ENCODE measurements around the gene HDAC8. TPM values are rescaled to one million over a fixed set of nuclear protein-coding genes. Genes with fewer than 3 reads are reported as not detected.
"Not testable (repeated sequence)": the region's sequence is repeated elsewhere in the genome, so short reads cannot be mapped to it uniquely, and the experiment has no call there.

HDAC8 gene
- total RNA-seq, 1 experiment from 2014 or later = 26.2 TPM

DNA sequence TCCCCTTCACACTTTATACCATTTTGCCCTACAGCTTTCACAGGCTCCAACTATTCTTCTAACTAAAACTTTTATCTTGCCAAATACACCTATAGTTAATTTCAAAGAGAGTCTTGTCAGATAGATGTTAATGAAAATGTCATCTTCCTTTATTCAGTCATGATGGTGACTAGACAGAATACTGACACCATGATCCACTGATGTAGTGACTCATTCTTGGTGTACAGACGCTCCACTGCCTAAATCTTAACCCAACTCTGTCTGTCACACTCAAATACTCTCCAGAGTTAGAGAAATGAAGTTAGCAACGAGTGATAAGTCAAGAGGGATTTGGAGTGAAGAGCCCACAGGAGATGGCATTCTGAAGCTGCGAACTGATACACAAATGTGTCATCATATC lies 32.1 kb upstream of the HDAC8 start:
- DNase-seq = no peak
- H3K9me3 Mint-ChIP-seq (ENCODE audit: unreplicated experiment) = no peaks in the 10 kb centered on the region
- ChIA-PET POLR2A (no interaction called here), CTCF (no interaction called here)
- no peaks in the 10 kb centered on the region for H3K27me3 Mint-ChIP-seq (ENCODE audit: insufficient read depth, unreplicated experiment)
- Histone ChIP-seq H3K27me3 (replicated peaks; ENCODE audit: control insufficient read depth, insufficient read depth, low read length) (no peaks in the 10 kb centered on the region), H3K4me1 (no peaks in the 10 kb centered on the region), H3K9me3 (no peaks in the 10 kb centered on the region), H3K36me3 (ENCODE audit: control insufficient read depth, insufficient read depth, low read length) (no peaks in the 10 kb centered on the region), H3K4me3 (ENCODE audit: low read depth, low read length) (no peak overlapping the region)
- BruUV-seq (replicated peaks) = no TSS peak
- H3K36me3 Mint-ChIP-seq (ENCODE audit: insufficient read depth, unreplicated experiment) = peaks cover 5% of the 10 kb centered on the region
- TF ChIP-seq, protein P1, sequence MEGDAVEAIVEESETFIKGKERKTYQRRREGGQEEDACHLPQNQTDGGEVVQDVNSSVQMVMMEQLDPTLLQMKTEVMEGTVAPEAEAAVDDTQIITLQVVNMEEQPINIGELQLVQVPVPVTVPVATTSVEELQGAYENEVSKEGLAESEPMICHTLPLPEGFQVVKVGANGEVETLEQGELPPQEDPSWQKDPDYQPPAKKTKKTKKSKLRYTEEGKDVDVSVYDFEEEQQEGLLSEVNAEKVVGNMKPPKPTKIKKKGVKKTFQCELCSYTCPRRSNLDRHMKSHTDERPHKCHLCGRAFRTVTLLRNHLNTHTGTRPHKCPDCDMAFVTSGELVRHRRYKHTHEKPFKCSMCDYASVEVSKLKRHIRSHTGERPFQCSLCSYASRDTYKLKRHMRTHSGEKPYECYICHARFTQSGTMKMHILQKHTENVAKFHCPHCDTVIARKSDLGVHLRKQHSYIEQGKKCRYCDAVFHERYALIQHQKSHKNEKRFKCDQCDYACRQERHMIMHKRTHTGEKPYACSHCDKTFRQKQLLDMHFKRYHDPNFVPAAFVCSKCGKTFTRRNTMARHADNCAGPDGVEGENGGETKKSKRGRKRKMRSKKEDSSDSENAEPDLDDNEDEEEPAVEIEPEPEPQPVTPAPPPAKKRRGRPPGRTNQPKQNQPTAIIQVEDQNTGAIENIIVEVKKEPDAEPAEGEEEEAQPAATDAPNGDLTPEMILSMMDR (IDR thresholded peaks at IDR 0.05; ENCODE audit: insufficient read depth in 1 of 2, low read depth in 1 of 2, low read length in 1 of 2, severe bottlenecking in 1 of 2, unreplicated experiment in 1 of 2) = no peak
- no peak overlapping the region for H3K27ac Mint-ChIP-seq (ENCODE audit: unreplicated experiment)
- no peak overlapping the region for H3K4me3 Mint-ChIP-seq (ENCODE audit: unreplicated experiment)
- intact Hi-C loops (cut with micrococcal nuclease; ENCODE audit: unreplicated experiment) = no loop called here
- no peaks in the 10 kb centered on the region for H3K4me1 Mint-ChIP-seq (ENCODE audit: low read depth, unreplicated experiment)

DNA sequence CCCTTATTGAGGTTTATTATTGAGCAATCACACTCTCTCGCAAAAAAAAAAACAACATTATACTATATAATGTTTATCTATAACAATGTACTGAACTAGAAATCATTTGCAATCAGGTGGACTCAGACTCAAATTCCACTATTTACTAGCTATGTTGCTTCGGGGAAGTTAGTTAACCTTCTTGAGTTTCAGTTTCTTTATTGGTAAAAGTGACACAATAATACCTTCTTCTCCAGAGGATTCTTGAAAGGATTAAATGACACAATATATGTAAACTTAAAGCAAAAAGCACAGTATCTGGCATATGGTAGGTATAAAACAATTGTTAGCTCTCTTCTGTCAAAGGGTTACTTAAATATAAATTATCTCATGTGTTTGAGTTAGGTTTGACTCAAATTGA lies 31.5 kb upstream of the HDAC8 start:
- Histone ChIP-seq H3K27me3 (replicated peaks; ENCODE audit: control insufficient read depth, insufficient read depth, low read length) (no peaks in the 10 kb centered on the region), H3K9me3 (no peaks in the 10 kb centered on the region), H3K36me3 (ENCODE audit: control insufficient read depth, insufficient read depth, low read length) (no peaks in the 10 kb centered on the region), H3K4me1 (no peaks in the 10 kb centered on the region), H3K4me3 (ENCODE audit: low read depth, low read length) (no peak overlapping the region)
- no peak overlapping the region for H3K27ac Mint-ChIP-seq (ENCODE audit: unreplicated experiment)
- H3K9me3 Mint-ChIP-seq (ENCODE audit: unreplicated experiment) = no peaks in the 10 kb centered on the region
- intact Hi-C loops (cut with micrococcal nuclease; ENCODE audit: unreplicated experiment) = no loop called here
- H3K36me3 Mint-ChIP-seq (ENCODE audit: insufficient read depth, unreplicated experiment) = peaks cover 2% of the 10 kb centered on the region
- H3K4me3 Mint-ChIP-seq (ENCODE audit: unreplicated experiment) = no peak overlapping the region
- ChIA-PET CTCF (no interaction called here), POLR2A (no interaction called here)
- BruUV-seq (replicated peaks) = no TSS peak
- TF ChIP-seq, protein P1 (IDR thresholded peaks at IDR 0.05; ENCODE audit: insufficient read depth in 1 of 2, low read depth in 1 of 2, low read length in 1 of 2, severe bottlenecking in 1 of 2, unreplicated experiment in 1 of 2) = no peak
- H3K27me3 Mint-ChIP-seq (ENCODE audit: insufficient read depth, unreplicated experiment) = no peaks in the 10 kb centered on the region
- DNase-seq = no peak
- H3K4me1 Mint-ChIP-seq (ENCODE audit: low read depth, unreplicated experiment) = no peaks in the 10 kb centered on the region

DNA sequence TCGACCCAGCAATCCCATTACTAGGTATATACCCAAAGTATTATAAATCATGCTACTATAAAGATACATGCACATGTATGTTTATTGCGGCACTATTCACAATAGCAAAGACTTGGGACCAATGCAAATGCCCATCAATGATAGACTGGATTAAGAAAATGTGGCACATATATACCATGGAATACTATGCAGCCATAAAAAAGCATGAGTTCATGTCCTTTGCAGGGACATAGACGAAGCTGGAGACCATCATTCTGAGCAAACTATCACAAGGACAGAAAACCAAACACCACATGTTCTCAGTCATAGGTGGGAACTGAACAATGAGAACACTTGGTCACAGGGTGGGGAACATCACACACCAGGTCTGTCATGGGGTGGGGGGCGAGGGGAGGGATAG lies 18.4 kb upstream of the HDAC8 start:
- H3K4me3 ChIP-seq (ENCODE audit: low read depth, low read length); H3K27me3 Mint-ChIP-seq (ENCODE audit: insufficient read depth, unreplicated experiment); POLR2A ChIA-PET; H3K27ac Mint-ChIP-seq (ENCODE audit: unreplicated experiment); H3K27me3 ChIP-seq (replicated peaks; ENCODE audit: control insufficient read depth, insufficient read depth, low read length); H3K4me1 Mint-ChIP-seq (ENCODE audit: low read depth, unreplicated experiment); intact Hi-C loops (cut with micrococcal nuclease; ENCODE audit: unreplicated experiment); DNase-seq; H3K9me3 Mint-ChIP-seq (ENCODE audit: unreplicated experiment); H3K4me1 ChIP-seq; H3K9me3 ChIP-seq; H3K4me3 Mint-ChIP-seq (ENCODE audit: unreplicated experiment); H3K36me3 ChIP-seq (ENCODE audit: control insufficient read depth, insufficient read depth, low read length); CTCF ChIA-PET; H3K36me3 Mint-ChIP-seq (ENCODE audit: insufficient read depth, unreplicated experiment); BruUV-seq (replicated peaks): not testable (repeated sequence)

DNA sequence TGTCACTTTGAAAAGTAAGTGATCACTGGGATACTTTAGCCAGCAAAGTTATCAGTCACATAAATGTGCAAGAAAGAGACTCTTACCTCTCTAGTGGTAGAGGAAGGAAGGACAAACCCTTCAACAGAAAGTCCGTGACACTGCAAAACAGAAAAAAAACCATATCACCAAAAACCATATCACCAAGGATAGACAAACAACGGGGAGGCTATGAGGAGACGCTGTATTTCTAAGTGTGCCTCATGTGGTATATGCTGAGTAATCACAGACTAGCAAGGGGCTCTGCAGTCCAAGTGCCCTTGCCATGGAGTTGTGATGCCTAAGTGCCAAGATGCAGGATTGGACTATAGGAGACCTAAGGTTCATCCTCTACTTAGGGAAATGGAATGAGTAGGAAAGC lies 11.5 kb upstream of the HDAC8 start:
- Mint-ChIP-seq H3K36me3 (ENCODE audit: insufficient read depth, unreplicated experiment) (no peaks in the 10 kb centered on the region), H3K9me3 (ENCODE audit: unreplicated experiment) (no peaks in the 10 kb centered on the region), H3K4me1 (ENCODE audit: low read depth, unreplicated experiment) (no peaks in the 10 kb centered on the region), H3K27me3 (ENCODE audit: insufficient read depth, unreplicated experiment) (no peaks in the 10 kb centered on the region), H3K27ac (ENCODE audit: unreplicated experiment) (no peak overlapping the region), H3K4me3 (ENCODE audit: unreplicated experiment) (no peak overlapping the region)
- DNase-seq = no peak
- Histone ChIP-seq H3K36me3 (ENCODE audit: control insufficient read depth, insufficient read depth, low read length) (no peaks in the 10 kb centered on the region), H3K27me3 (replicated peaks; ENCODE audit: control insufficient read depth, insufficient read depth, low read length) (no peaks in the 10 kb centered on the region), H3K4me1 (no peaks in the 10 kb centered on the region), H3K9me3 (no peaks in the 10 kb centered on the region), H3K4me3 (ENCODE audit: low read depth, low read length) (no peak overlapping the region)
- no TSS peak for BruUV-seq (replicated peaks)
- intact Hi-C loops (cut with micrococcal nuclease; ENCODE audit: unreplicated experiment) = no loop called here
- POLR2A ChIA-PET = no interaction called here
- TF ChIP-seq, protein P1 (IDR thresholded peaks at IDR 0.05; ENCODE audit: insufficient read depth in 1 of 2, low read depth in 1 of 2, low read length in 1 of 2, severe bottlenecking in 1 of 2, unreplicated experiment in 1 of 2) = no peak
- CTCF ChIA-PET = no interaction called here

Measured in Caco-2 (cell line).